Uterus (tissue), 4 donors: ENCODE measurements around the gene CMTM6. TPM values are rescaled to one million over a fixed set of nuclear protein-coding genes. Genes with fewer than 3 reads are reported as not detected.

Experiments used
- DNase-seq, 2 donors: peaks; one replicate each; pipeline ENCODE4 v3.0.0-alpha.2; 2019 to 2020
- H3K27ac ChIP-seq, 2 donors: fragments of 200-600 bp; sonication (generic); 1 replicate in 1 of 2; 2 replicates in 1 of 2; pipeline ENCODE4 v1.5.1; 2016 to 2018
- H3K27me3 ChIP-seq, 2 donors: fragments of 200-600 bp; sonication (generic); one replicate each; pipeline ENCODE4 v1.5.1; 2018 to 2019; ENCODE audit warnings: control low read depth in 1 of 2
- H3K36me3 ChIP-seq, 2 donors: fragments of 200-600 bp; sonication (generic); one replicate each; pipeline ENCODE4 v1.5.1; 2019; ENCODE audit warnings: control low read depth in 1 of 2
- H3K4me1 ChIP-seq, 2 donors: fragments of 200-600 bp; sonication (generic); one replicate each; pipeline ENCODE4 v1.5.1; 2018 to 2019; ENCODE audit warnings: control low read depth in 1 of 2
- H3K4me3 ChIP-seq, 2 donors: fragments of 200-600 bp; sonication (generic); 1 replicate in 1 of 2; 2 replicates in 1 of 2; pipeline ENCODE4 v1.5.1; 2018 to 2019; ENCODE audit warnings: mild to moderate bottlenecking in 1 of 2
- H3K9me3 ChIP-seq, 2 donors: fragments of 200-600 bp; sonication (generic); one replicate each; pipeline ENCODE4 v1.5.1; 2019; ENCODE audit warnings: control low read depth in 1 of 2
- POLR2A ChIP-seq, 2 donors: fragments of 450-650 bp; IDR thresholded peaks; one replicate each; pipeline ENCODE4 v1.6.1; 2016; ENCODE audit warnings: antibody characterized with exemption in 2 of 2, mild to moderate bottlenecking in 1 of 2, moderate library complexity in 1 of 2
- intact Hi-C: fragments of 100-400 bp; cut with DNase I; formaldehyde crosslinking; loops from one replicate; pipeline ENCODE4 v1.15.1; 2023; ENCODE audit warnings: low total_unique reads
- total RNA-seq, 4 donors: library from RNA; depleted of rRNA in 3 of 4; stranded (reverse); fragments of >200 nt in 3 of 4; gene quantifications; one replicate each; pipeline versions ENCODE4 v1.1.0 to v1.2.4, GENCODE V29; 2014 to 2023
- TF ChIP-seq, protein P1 (sequence below), 4 experiments: fragments of 200-600 bp in 2 of 4; fragments of 450-650 bp in 2 of 4; sonication (generic) in 2 of 4; IDR thresholded peaks; one replicate each; pipeline ENCODE4 v1.5.1; 2016 to 2019; ENCODE audit warnings: antibody characterized with exemption in 4 of 4, mild to moderate bottlenecking in 2 of 4, moderate library complexity in 1 of 4
- donor health status: DM: yes; HTN: yes; CAD: no.

The CMTM6 gene
- total RNA-seq, 4 donors from 2014 or later: 12.8 to 118 (median 52.4) TPM

- H3K27ac ChIP-seq: no peak overlapping the region
Observed at GRCh38 chr3:32508711-32509110, 6.1 kb upstream of the CMTM6 start.

GRCh38 chr3:32506466-32506865 is 3.8 kb upstream of the CMTM6 start:
- Histone ChIP-seq H3K4me3 (no peak overlapping the region), H3K27ac (no peak overlapping the region), H3K36me3 (no peaks in the 10 kb centered on the region), H3K27me3 (no peaks in the 10 kb centered on the region), H3K4me1 (no peaks in the 10 kb centered on the region), H3K9me3 (no peaks in the 10 kb centered on the region)
- DNase-seq: no peak
- TF ChIP-seq POLR2A (IDR thresholded peaks at IDR 0.05): no peak
- TF ChIP-seq, protein P1, sequence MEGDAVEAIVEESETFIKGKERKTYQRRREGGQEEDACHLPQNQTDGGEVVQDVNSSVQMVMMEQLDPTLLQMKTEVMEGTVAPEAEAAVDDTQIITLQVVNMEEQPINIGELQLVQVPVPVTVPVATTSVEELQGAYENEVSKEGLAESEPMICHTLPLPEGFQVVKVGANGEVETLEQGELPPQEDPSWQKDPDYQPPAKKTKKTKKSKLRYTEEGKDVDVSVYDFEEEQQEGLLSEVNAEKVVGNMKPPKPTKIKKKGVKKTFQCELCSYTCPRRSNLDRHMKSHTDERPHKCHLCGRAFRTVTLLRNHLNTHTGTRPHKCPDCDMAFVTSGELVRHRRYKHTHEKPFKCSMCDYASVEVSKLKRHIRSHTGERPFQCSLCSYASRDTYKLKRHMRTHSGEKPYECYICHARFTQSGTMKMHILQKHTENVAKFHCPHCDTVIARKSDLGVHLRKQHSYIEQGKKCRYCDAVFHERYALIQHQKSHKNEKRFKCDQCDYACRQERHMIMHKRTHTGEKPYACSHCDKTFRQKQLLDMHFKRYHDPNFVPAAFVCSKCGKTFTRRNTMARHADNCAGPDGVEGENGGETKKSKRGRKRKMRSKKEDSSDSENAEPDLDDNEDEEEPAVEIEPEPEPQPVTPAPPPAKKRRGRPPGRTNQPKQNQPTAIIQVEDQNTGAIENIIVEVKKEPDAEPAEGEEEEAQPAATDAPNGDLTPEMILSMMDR (IDR thresholded peaks at IDR 0.05): no peak
- intact Hi-C loops: loop anchor here (10.0 kb wide), 1 partner anchor 158 kb away; no protein-coding TSS in a partner anchor

More at GRCh38 chr3:32508711-32509110, 6.1 kb upstream of the CMTM6 start:
- TF ChIP-seq POLR2A (IDR thresholded peaks at IDR 0.05): no peak
- TF ChIP-seq, protein P1 (IDR thresholded peaks at IDR 0.05): no peak
- no peak for DNase-seq
- Histone ChIP-seq H3K9me3 (no peaks in the 10 kb centered on the region), H3K4me1 (no peaks in the 10 kb centered on the region), H3K27me3 (no peaks in the 10 kb centered on the region), H3K36me3 (no peaks in the 10 kb centered on the region), H3K4me3 (no peak overlapping the region)
- intact Hi-C loops: loop anchor here (10.0 kb wide), 1 partner anchor 156 kb away; no protein-coding TSS in a partner anchor

GRCh38 chr3:32502946-32503286 is 264 bp upstream of the CMTM6 start:
- Histone ChIP-seq H3K9me3 (no peaks in the 10 kb centered on the region), H3K36me3 (no peaks in the 10 kb centered on the region), H3K27ac (peak overlapping the region; percentile 93), H3K27me3 (no peaks in the 10 kb centered on the region), H3K4me1 (no peaks in the 10 kb centered on the region), H3K4me3 (peak overlapping the region; percentile 71 to 95)
- TF ChIP-seq POLR2A (IDR thresholded peaks at IDR 0.05): no peak
- TF ChIP-seq, protein P1 (IDR thresholded peaks at IDR 0.05): no peak
- DNase-seq: no peak
- intact Hi-C loops: loop anchor here (10.0 kb wide), 1 partner anchor 162 kb away; no protein-coding TSS in a partner anchor

- TF ChIP-seq, protein P1 (IDR thresholded peaks at IDR 0.05): no peak
- TF ChIP-seq POLR2A (IDR thresholded peaks at IDR 0.05): no peak
- H3K36me3 ChIP-seq: no peaks in the 10 kb centered on the region
- no peaks in the 10 kb centered on the region for H3K27me3 ChIP-seq
- peak overlapping the region; percentile 93 for H3K27ac ChIP-seq
- H3K9me3 ChIP-seq: no peaks in the 10 kb centered on the region
- intact Hi-C loops: loop anchor here (10.0 kb wide), 1 partner anchor 163 kb away; no protein-coding TSS in a partner anchor
- peak overlapping the region; percentile 71 to 95 for H3K4me3 ChIP-seq
- H3K4me1 ChIP-seq: no peaks in the 10 kb centered on the region
- DNase-seq: no peak
Observed at GRCh38 chr3:32501783-32502117, 902 bp downstream of the CMTM6 start.

DNA sequence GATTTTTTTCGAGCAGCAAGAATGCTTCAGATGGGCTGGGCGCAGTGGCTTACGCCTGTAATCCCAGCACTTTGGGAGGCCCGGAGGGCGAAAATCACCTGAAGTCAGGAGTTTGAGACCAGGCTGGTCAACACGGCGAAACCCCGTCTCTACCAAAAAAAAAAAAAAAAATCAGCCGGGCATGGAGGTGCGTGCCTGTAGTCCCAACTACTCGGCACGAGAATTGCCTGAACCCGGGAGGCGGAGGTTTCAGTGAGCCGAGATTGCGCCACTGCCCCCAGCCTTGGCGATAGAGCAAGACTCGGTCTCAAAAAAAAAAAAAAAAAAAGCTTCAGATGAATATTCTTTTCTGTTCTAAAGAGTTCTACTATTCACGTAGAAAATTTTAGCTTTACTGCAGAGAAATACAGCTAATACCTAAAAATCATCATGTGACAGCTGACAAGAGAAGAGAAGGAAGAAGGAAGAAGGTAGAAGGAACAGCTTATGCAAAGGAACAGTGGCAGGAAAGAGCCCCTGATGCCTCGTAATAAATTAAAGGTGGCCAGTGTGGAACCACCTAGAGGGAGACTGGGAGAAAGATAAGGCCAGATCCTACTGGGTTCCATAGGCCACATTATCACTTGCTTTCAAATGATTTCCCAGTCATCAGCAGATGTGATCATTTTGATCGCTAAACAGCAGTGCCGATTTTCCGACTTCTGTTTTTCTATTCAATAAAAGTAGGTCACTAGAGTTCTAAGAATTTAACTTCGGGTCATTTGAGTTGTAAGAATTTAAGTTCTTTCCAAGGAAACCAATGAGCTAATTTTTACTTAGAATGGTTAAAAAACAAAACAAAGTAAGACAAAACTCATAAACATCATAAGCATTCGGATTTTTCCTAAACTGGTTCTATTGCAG is 1.5 kb downstream of the CMTM6 start:
- DNase-seq: no peak

More for the DNA sequence above, 1.5 kb downstream of the CMTM6 start:
- TF ChIP-seq, protein P1 (IDR thresholded peaks at IDR 0.05): no peak
- TF ChIP-seq POLR2A (IDR thresholded peaks at IDR 0.05): no peak
- Histone ChIP-seq H3K27ac (peak overlapping the region in 1 of 2 donors; percentile 93), H3K4me3 (peak overlapping the region in 1 of 2 donors; percentile 71), H3K27me3 (no peaks in the 10 kb centered on the region), H3K4me1 (no peaks in the 10 kb centered on the region), H3K9me3 (no peaks in the 10 kb centered on the region), H3K36me3 (no peaks in the 10 kb centered on the region)
- intact Hi-C loops: loop anchor here (10.0 kb wide), 1 partner anchor 164 kb away; no protein-coding TSS in a partner anchor
